WI38 (cell line): ENCODE measurements around the gene SORL1-AS1.

Experiments
- H3K4me3 ChIP-seq: 2 replicates; pipeline ENCODE4 v1.5.1; 2011; ENCODE audit warnings: low read depth, mild to moderate bottlenecking, control low read depth, low read length
- TF ChIP-seq, protein P1 (sequence below): IDR thresholded peaks from 2 replicates; pipeline ENCODE4 v1.5.1; 2012; ENCODE audit warnings: low read depth, mild to moderate bottlenecking, control low read depth, low read length

The SORL1-AS1 gene

DNA sequence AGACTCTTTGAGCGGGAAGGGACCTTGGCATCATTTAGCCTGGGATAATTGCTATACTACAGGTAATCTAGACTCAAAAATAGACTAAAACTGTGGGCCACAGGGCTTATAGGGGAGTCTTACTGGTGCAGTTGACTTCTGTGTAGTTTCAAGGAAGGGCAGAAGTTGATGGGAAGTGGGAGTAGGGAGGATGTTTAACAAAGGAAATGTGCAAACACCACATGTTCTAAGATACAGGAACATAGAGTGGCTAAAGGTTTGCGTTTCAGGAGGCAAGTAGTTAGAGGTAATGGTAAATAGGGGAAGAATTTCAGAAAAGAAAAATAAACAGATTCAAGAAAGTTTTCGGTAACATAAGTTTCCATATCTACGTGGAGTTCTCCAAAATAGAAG, 15.1 kb downstream of the SORL1-AS1 start:
- H3K4me3 ChIP-seq = no peak overlapping the region
- TF ChIP-seq, protein P1, sequence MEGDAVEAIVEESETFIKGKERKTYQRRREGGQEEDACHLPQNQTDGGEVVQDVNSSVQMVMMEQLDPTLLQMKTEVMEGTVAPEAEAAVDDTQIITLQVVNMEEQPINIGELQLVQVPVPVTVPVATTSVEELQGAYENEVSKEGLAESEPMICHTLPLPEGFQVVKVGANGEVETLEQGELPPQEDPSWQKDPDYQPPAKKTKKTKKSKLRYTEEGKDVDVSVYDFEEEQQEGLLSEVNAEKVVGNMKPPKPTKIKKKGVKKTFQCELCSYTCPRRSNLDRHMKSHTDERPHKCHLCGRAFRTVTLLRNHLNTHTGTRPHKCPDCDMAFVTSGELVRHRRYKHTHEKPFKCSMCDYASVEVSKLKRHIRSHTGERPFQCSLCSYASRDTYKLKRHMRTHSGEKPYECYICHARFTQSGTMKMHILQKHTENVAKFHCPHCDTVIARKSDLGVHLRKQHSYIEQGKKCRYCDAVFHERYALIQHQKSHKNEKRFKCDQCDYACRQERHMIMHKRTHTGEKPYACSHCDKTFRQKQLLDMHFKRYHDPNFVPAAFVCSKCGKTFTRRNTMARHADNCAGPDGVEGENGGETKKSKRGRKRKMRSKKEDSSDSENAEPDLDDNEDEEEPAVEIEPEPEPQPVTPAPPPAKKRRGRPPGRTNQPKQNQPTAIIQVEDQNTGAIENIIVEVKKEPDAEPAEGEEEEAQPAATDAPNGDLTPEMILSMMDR = no peak

DNA sequence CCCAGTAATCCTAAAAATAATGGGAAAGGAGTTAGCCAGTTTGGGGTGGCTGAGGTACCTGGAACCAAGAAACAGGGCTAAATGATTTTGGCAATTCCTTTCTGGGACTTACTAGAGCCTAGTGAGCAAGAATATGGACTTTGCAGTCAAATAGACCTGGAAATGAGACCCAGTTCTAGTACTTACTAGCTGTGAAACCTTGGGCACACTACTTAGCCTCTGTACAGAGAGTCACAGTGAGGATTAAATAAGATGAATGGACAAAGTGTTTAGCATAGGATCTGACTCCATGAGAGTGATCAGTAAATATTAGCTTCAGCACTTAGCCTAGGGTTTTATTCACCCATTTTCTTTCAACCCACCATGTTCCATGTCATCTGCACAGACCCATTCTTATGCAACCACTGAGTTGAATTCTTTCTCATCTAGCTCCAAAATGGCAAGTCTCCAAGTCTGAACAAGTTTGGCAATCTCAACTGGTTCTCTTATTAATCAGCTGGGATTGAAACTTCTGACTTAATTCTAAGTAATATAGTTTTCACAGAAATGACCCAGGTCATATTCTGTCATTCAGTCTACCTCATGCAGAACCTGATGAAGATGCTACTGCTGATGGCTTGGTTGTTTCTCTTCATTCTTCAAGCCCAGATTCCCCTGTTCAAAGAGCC, 15.6 kb downstream of the SORL1-AS1 start:
- no peak overlapping the region for H3K4me3 ChIP-seq

DNA sequence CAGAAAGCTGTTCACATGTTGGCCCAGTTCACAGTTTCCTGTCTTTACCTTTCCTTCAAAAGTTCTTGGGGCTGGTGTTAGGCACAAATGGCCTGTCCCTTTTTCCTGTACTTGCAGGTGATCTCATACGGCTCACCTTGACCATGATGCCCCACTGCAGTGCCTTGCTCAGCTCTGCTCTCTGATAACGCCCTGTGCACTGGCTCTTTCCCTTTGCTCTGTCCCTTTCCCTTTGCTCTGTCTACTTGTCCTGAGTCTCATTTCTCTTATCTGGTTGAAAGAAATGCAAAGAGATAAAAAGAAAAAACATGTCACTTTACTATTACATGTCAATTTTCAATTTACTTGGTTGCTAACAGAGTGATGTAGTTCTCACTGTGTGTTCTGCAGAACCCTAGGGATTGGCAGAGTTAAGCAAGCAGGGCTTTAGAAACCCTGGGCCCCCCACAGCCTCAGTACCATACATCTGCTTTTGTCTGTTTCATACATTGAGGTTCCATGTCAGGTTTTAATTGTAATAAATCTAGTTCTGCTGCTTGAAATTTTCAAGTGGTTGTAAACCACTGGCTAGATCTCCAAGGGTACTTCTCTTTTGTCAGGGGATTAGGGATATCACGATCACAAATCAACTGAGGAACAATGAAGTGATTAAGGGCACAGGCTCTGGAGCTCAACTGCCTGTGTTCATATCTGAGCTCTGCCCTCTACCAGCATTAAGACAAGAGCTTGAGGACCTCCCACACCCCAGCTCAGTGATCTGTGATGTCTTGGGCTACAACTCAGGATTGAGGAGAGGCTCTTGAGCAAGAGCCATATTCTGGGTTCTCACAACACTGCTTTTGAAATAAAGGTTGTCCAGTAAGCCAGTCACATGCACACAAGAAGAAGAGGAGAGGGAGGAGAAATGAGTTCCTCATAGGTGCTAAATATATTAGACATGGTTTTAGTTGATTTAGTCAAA, 16.9 kb downstream of the SORL1-AS1 start:
- H3K4me3 ChIP-seq = no peak overlapping the region
- TF ChIP-seq, protein P1 = no peak

More for the DNA sequence above, 15.6 kb downstream of the SORL1-AS1 start:
- TF ChIP-seq, protein P1 = no peak

DNA sequence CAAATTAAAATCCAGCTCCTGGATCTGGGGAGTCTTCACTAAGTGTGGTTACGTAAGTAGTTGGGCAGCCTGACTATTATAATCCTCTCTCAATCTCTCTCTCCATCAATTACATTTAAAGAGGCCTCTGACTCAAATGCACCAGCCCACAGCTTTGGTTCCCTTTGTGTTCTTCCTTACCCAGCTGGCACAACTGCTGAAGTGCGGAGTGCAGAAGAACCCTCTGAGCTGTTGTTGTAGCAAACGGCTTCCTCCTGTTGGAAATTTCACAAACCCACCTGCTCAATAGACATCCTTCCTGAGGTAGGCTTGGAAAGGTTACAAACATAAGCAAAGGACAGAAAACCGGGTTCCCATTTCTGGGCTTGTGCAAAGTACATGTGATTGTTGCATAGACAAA, 17.6 kb downstream of the SORL1-AS1 start:
- TF ChIP-seq, protein P1 = no peak
- no peak overlapping the region for H3K4me3 ChIP-seq

DNA sequence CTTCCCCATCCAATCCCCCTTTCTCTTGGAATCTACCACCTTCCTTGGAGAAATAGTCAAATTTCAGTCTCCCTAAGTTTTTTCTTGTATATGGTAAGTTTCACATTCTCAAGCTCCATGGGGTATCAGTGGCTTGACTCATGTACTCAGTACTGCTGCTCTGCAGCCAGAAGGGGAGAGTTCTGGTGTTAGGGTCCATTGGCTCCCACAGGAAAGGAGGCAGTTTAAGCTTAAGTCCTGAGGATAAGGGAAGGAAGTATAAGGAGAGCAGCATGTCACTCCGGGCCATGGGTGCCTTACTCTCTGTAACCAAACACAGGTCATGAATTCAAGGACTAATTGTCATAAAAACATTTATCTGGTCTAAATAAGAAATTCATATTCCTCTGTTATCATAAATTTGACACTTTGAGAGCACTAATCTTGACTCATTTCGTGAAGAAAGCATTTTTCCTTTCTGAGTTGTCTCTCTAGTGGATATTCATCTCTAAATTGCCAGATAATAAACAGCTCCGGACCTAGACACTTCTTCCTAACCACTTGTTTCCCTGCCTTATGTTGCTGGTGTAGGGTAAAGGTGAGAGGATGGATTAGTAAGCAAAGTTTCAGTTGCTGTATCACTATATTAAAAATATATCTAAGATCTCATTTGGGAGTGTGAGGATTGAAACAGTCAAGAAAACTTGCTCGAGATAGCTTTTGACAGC, 20.8 kb downstream of the SORL1-AS1 start:
- no peak overlapping the region for H3K4me3 ChIP-seq
- TF ChIP-seq, protein P1 = no peak

DNA sequence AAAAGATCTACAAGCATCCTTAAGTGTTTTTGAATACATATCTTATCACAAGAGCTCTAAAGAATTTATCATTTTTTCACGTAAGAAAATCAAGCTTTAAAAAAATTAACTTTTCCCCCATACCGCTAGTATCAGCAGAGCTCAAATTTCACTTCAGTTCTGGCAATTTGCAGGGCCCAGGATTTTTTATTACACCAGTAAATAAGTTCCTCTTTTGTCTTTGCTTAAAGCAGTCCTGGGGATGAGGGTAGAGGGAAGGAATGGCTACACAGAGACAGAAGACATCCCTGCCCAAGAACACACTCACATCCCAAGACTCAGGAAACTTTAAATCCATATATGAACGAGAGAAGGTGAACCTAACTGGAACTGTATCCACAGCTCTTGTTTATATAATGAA, 23.2 kb downstream of the SORL1-AS1 start:
- no peak overlapping the region for H3K4me3 ChIP-seq
- TF ChIP-seq, protein P1 = no peak
